ENCODE measurements around the gene RTL10.

Gene RTL10

DNA sequence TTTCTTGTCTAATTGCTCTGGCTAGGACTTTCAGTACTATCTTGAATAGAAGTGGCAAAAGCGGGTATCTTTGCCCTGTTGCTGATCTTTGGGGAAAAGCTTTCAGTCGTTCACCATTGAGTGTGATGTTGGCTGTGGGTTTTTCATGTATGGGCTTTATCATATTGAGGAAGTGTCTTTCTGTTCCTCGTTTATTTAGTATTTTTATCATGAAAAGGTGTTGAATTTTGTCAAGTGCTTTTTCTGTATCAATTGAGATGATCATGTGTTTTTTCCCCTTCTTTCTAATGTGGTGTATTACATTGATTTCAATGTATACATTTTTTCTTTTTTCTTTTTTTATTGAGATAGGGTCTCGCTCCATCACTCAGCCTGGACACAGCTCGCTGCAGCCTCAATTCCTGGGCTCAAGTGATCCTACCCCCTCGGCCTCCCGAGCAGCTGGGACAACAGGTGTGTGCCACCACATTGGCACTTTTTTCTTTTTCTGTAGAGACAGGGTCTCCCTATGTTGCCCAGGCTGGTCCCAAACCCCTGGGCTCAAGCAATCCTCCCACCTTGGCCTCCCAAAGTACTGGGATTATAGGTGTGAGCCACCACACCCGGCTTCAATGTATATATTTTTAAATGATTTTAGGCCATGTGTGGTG is 5.3 kb upstream of the RTL10 start:
- DNase-seq, result no peak

DNA sequence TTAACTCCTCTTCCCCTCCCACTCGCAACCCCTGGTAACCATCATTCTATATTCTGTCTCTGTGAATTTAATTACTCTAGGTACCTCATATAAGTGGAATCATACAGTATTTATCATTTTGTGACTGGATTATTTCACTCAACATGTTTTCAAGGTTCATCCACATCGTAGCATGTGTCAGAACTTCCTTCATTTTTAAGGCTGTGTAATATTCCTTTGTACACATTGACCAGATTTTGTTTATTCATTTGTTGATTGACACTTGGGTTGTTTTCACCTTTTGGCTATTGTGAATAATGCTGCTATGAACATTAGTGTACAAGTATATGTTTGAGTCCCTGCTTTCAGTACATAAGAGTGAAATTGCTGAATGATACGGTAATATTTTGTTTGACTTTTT is 2.7 kb upstream of the RTL10 start:
- no peak for DNase-seq

DNA sequence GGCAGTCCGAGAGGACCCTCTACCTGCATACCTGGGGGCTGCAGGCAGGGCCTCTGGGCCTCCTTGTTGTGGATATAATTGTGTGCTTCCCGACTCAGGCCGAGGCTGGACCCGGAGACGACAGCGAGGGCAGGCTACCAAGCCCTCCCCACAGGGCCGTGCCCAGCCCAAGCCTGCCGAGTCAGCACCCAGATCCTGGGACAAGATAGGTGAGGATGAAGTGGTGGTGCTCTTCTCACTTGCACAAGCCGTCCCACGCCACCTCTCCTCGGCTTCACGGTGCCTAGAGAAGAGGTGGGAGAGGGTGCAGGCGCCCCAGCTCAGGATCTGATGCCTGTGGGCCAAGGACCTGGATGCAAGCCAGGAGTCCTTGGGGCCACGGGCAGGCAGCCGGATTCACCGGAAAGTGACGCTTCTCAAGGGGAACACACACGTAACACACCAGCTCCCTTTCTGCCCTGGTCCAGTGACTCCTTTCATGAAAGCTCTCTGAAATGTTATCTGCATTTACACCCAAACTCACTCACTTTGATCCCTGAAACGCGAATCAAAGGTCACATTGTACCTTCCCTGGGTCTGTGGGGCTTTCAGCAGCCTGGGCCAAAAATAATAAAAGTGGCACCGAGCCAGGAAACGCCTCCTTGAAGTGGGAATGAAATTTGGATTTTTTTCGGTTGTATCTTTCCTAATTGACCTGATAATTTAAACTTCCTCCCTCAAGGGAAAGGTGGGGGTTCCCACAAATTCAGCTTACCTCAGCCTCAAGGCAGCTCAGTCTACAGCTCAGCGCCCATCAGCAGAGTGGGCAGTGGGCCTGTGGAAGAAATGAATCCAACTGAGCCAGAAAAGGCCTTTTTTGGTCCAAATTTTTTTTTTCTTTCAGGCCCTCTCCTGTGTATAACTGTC is 1.1 kb upstream of the RTL10 start:
- no peak for DNase-seq

GRCh38 chr22:19853879-19854777 is 546 bp downstream of the RTL10 start:
- DNase-seq, result peak; percentile 4

GRCh38 chr22:19853058-19853878 is 1.4 kb downstream of the RTL10 start:
- DNase-seq, result no peak

GRCh38 chr22:19852177-19852781 is 2.4 kb downstream of the RTL10 start:
- no peak for DNase-seq

- no peak for DNase-seq
Observed at GRCh38 chr22:19851291-19852176, 3.1 kb downstream of the RTL10 start.

- no peak for DNase-seq
Observed at GRCh38 chr22:19850763-19851109, 3.9 kb downstream of the RTL10 start.

GRCh38 chr22:19849835-19850762 is 4.6 kb downstream of the RTL10 start:
- DNase-seq, result no peak

GRCh38 chr22:19848298-19849224 is 6.1 kb downstream of the RTL10 start:
- DNase-seq, result no peak

DNA sequence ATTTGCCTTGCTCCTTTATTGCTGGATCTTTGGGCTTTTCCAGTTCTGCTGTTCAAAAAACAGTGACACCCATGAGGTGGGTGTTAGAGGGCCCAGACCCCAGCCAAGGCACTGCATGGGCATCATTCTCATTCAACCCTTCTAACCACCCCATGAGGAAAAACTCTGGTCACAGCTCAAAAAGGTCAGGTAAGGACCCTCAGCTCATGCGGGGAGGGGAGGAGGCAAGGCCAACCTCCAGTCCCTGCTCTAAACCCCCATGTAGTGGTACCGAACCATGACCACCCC is 7.4 kb downstream of the RTL10 start:
- no peak for DNase-seq

GRCh38 chr22:19846620-19847344 is 7.9 kb downstream of the RTL10 start:
- no peak for DNase-seq

DNA sequence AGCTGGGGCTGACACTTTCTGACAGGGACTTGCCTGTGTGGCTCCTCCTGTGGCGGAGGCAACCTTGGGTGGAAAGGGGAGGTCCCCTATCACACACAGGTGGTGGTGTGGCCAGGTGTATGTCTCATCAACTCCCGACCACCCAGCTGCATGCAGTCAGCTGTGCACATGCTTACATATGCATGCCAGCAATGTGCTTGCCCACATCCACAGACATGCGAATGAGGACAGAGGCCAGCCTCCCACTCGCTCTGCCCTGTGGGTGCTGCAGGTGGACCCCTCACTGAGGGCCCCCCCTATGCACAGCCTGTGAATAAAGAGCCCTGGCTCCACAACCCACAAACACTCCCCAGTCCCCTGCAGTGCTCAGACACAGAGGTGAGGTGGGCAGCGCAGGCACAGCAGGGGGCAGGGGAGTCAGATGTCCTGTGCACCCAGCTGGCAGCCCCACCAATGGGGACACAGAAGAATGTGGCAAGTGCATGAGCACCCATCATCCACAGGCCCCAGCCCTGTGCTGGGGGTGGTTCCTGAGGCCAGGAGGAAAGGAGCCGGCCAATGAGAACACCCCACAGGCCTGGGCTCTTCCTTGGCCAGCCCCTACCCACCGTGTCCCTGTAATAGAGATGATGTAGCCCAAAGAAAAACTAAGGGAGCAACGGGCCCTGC is 9.5 kb downstream of the RTL10 start:
- DNase-seq, result no peak

- peak; percentile 57 for DNase-seq
Observed at GRCh38 chr22:19844377-19845053, 10.2 kb downstream of the RTL10 start.

DNA sequence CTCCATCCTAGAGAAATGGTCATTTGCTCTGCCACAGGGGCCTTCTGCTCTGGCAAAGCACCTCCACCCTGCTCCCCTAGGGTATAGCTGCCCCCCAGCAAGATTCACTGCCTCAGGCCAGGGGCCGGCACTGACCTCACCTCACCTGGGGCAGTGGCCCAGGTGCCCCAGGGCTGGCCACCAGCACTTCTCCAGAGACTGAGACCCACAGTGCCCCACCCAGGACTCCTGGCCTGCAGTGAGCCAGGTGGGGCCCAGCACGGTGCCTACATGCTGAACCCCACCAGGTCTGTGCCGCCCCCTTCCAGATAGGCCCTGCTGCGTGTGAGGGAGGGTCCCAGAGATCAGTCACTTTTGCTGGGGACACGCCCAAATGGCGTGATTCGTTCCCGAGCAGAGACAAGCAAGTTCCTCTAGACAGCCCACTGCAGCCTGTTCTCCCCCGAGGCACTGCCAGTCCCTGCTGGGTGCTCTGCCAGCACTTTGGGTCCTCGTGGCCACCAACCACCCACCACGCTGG is 10.8 kb downstream of the RTL10 start:
- DNase-seq, result no peak

DNA sequence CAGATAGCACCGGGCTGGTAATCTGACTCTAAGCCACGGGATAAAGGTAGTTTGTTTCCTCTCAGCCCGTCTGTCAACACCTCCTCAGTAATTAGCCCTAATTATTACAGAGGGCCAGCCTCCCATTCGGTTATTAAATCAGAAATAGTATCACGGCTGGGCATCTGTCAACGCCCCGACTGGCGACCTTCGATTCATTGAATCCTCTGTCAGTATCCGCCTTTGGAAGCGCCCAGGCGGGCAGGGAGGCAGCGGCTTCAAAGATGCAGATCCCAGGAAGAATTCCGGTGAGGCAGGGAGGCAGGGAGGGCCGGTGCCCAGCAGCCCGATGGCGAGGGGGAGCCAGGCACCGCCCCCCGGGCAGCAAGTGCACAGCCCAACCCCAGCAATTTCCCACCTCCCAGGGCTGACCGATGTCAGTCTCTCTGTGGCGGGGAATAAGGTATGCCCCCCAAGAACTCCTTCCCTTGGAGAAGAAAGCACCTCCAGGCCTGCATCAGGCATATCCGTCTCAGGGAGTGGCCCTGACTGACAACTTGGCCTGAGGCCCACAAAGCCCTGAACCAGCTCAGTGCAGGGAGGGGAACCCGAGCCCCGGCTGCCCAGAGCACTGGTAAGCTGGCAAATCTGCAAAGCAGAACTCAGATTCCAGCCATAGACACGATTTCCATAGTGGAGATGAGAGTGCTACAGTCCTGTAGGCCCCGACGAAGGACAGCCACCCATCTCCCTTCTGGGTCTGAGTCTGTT is 11.4 kb downstream of the RTL10 start:
- no peak for DNase-seq
